Activated naive CD8-positive, alpha-beta T cell treated with anti-CD3 and anti-CD28 coated beads, Interleukin-2, amount 10 ng/mL, durations not matched to agents 7 days and 5 days (primary cell): Measurements from ENCODE around the gene TRMT10B. TPM values are rescaled to one million over a fixed set of nuclear protein-coding genes. Genes with fewer than 3 reads are reported as not detected.
"Not testable (repeated sequence)": the region's sequence is repeated elsewhere in the genome, so short reads cannot be mapped to it uniquely, and the experiment has no call there.

Source experiments
- ATAC-seq: fragments of 150-1000 bp; cut with Tn5 transposase; one replicate; pipeline ENCODE4 v1.10.0; 2021; ENCODE audit warnings: low read depth, moderate library complexity
- POLR2A ChIA-PET: fragments of 350-600 bp; sonication (Branson Sonifier 250); formaldehyde crosslinking; loops from one replicate; lab custom pipeline; 2021; ENCODE audit warnings: antibody characterized with exemption; lab: Charles Lee
- DNase-seq: peaks from one replicate; pipeline ENCODE4 v3.0.0; 2021
- H3K27ac Mint-ChIP-seq: one replicate; pipeline ENCODE4 v1.8.0; 2022; ENCODE audit warnings: mild to moderate bottlenecking, mixed read lengths
- H3K27me3 Mint-ChIP-seq: one replicate; pipeline ENCODE4 v1.8.0; 2022; ENCODE audit warnings: mild to moderate bottlenecking, moderate library complexity, mixed read lengths
- H3K36me3 Mint-ChIP-seq: one replicate; pipeline ENCODE4 v1.8.0; 2021; ENCODE audit warnings: mild to moderate bottlenecking, mixed read lengths
- H3K4me1 Mint-ChIP-seq: one replicate; pipeline ENCODE4 v1.8.0; 2021; ENCODE audit warnings: mixed read lengths
- H3K4me3 Mint-ChIP-seq: one replicate; pipeline ENCODE4 v1.8.0; 2022; ENCODE audit warnings: mild to moderate bottlenecking, moderate library complexity, mixed read lengths
- H3K9me3 Mint-ChIP-seq: one replicate; pipeline ENCODE4 v1.8.0; 2021; ENCODE audit warnings: mixed read lengths
- total RNA-seq, 2 experiments: library from RNA; stranded (reverse); gene quantifications; one replicate each; pipeline ENCODE4 v1.2.3, GENCODE V29; 2021

Gene TRMT10B
- total RNA-seq, 2 experiments from 2014 or later = 17.4 to 21.4 TPM

DNA sequence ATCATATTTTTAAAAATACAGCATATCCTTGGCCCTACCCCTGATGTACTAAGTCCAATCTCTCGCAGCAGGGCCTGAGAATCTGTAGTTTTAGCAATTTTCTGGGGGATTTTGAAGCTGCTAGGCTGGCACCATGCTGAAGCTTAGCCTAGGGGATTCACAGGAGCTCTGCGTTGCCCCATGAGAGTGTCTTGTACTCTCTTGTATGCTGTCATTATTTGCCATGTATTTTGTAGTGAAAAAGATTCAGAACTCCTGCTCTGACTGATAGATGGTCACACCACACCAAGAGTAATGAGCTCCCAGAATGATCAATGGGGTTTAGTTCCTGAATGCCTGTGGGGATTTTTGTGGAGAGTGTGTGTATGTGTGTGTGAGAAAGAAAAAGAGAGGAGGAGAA is 20.7 kb upstream of the TRMT10B start:
- Mint-ChIP-seq H3K27ac (no peak overlapping the region), H3K4me1 (no peaks in the 10 kb centered on the region), H3K9me3 (no peaks in the 10 kb centered on the region), H3K27me3 (peaks cover 9% of the 10 kb centered on the region), H3K36me3 (no peaks in the 10 kb centered on the region), H3K4me3 (no peak overlapping the region)
- ATAC-seq (no peak), DNase-seq (no peak)
- POLR2A ChIA-PET = interaction anchor here (0.6 kb wide), 1 partner anchor 141 kb away, joined by 3 read pairs; the partner anchor contains the start of gene TOMM5

DNA sequence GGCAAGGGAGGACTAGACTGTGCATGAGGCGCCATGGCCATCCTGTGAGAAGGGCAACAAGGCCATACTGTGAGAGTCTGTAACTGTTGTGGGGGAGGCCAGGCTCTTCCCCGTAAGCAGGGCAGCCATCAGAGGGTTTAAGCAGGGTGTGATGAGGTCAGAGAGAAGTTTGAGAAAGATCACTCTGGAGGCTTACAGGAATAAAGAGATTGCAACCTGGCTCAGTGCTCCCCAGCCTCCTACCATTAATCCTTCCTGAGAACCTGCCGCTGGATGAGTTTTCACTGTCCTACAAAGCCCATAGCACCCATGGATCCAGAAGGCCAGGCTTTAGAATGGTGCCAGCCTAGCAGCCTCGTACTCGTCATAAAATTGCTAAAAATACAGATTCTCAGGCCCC is 14.4 kb upstream of the TRMT10B start:
- no peaks in the 10 kb centered on the region for H3K9me3 Mint-ChIP-seq
- H3K36me3 Mint-ChIP-seq = no peaks in the 10 kb centered on the region
- H3K4me1 Mint-ChIP-seq = no peaks in the 10 kb centered on the region
- DNase-seq (no peak), ATAC-seq (no peak)
- POLR2A ChIA-PET = no interaction called here
- H3K4me3 Mint-ChIP-seq = no peak overlapping the region
- no peak overlapping the region for H3K27ac Mint-ChIP-seq
- H3K27me3 Mint-ChIP-seq = no peaks in the 10 kb centered on the region

DNA sequence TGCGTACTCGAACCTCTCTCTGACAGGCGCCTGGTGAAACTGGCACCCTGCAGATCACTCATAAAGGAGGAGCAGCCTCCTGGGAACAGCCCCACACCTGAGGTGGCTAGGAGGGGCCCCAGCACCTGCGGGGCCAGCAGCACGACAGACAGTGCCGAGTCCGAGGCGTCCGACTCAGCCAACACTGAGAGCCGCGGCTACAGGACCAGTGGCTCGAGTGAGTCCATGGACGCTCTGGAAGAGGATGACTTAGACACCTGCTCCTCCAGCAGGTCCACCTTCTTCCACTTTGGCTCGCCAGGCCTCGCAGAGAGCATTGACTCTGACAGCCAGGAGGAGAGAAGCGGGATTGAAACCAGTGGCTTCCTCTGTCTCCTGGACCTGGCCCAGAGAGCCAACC is 13.5 kb upstream of the TRMT10B start:
- H3K9me3 Mint-ChIP-seq = no peaks in the 10 kb centered on the region
- ATAC-seq = no peak
- no peak overlapping the region for H3K27ac Mint-ChIP-seq
- DNase-seq = no peak
- POLR2A ChIA-PET = no interaction called here
- H3K36me3 Mint-ChIP-seq = no peaks in the 10 kb centered on the region
- no peak overlapping the region for H3K4me3 Mint-ChIP-seq
- H3K27me3 Mint-ChIP-seq = no peaks in the 10 kb centered on the region
- H3K4me1 Mint-ChIP-seq = no peaks in the 10 kb centered on the region

DNA sequence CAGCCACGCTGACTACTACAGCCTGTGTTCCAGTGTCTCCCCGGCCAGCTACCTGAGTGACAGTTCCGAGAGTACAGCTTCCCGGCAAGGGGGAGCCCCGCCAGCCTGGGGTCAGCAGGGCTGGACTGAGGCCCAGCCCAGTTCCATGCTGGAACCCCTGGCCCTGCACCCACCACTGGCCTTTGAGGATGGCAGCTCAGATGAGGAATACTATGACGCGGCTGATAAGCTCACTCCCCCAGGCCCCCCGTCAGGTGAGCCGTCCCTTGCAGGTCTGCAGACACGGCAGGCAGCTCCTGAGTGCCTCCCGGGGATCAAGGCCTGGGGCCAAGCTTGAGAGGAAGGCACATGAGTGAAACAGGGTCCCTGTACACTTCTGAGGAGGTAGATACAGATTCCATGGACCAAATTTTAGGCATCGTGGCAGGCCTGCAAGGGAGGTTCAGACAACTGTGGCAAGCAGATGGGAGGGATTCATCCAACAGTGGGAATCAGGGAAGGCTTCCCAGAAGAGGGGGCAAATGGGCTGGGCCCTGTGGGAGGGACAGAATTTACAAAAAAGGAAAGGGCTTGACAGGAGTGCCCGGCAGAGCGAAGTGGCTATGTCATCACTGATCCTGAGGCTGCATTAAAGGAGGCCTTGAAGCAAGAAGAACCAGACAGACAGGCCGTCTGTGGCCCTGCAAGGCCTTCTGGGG is 12.8 kb upstream of the TRMT10B start:
- Mint-ChIP-seq H3K4me1 (no peaks in the 10 kb centered on the region), H3K4me3 (no peak overlapping the region), H3K36me3 (no peaks in the 10 kb centered on the region), H3K27ac (no peak overlapping the region), H3K27me3 (no peaks in the 10 kb centered on the region), H3K9me3 (no peaks in the 10 kb centered on the region)
- POLR2A ChIA-PET = no interaction called here
- no peak for DNase-seq
- no peak for ATAC-seq

DNA sequence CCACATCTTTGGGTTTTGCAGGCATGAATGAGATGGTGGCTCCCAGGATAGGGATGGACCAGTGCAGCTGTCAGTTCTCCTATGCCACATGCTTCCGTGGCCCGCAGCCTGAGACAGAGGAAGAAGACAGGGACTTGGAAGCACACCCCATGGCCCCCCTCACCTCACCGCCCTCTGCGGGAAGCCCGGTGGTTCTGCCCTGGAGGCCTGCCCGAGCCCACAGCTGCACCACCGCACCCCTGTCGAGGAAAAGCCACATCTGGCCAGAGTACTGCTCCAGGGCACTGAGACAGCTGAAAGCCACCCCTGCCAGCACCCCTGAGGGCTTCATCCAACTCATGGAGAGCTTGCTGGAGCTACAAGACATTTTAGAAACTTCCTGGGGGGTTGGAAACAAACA is 7.6 kb upstream of the TRMT10B start:
- ATAC-seq = no peak
- POLR2A ChIA-PET = no interaction called here
- Mint-ChIP-seq H3K9me3 (no peaks in the 10 kb centered on the region), H3K4me3 (no peak overlapping the region), H3K27me3 (no peaks in the 10 kb centered on the region), H3K4me1 (no peaks in the 10 kb centered on the region), H3K36me3 (no peaks in the 10 kb centered on the region), H3K27ac (no peak overlapping the region)
- DNase-seq = no peak

DNA sequence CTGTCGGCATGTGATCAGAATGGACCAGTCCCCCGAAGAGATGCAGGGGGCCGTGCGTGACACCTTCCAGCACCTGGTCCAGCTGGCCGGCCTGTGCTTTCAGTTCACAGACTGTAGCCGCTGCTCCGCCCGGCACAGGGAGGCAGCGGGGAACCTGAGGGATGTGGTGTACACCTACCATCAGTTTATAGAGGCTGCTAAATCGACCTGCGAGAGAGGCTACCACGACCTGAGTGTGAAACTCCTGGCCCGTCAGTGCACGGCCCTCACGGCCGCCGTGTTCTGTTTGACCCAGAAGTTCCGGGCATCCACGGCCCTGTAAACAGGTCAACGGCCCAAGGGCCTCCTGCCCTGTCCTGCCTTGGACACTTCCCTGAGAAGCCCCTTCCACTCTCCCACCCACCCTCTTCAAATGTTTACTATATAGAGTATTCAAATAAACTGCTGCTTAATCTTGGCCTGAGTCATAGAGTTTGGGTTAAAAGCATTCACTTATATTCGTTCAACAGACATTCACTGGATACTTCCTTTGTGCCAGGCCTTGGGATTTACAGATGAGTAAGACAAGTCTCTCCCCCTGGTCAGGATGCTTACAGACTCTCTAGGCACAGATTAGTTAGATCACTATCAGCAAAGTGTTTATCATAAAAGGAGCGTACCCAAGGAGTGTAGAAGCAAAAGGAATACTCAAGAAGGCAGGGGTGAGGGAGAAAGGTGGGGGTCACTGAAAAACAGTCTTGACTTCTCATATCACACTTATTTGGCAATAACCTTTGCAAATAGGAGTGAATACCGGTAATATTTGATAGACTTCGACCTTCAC is 6.9 kb upstream of the TRMT10B start:
- Mint-ChIP-seq H3K9me3 (no peaks in the 10 kb centered on the region), H3K27me3 (no peaks in the 10 kb centered on the region), H3K36me3 (no peaks in the 10 kb centered on the region), H3K4me3 (no peak overlapping the region), H3K27ac (no peak overlapping the region), H3K4me1 (no peaks in the 10 kb centered on the region)
- DNase-seq = no peak
- no peak for ATAC-seq
- POLR2A ChIA-PET = no interaction called here

DNA sequence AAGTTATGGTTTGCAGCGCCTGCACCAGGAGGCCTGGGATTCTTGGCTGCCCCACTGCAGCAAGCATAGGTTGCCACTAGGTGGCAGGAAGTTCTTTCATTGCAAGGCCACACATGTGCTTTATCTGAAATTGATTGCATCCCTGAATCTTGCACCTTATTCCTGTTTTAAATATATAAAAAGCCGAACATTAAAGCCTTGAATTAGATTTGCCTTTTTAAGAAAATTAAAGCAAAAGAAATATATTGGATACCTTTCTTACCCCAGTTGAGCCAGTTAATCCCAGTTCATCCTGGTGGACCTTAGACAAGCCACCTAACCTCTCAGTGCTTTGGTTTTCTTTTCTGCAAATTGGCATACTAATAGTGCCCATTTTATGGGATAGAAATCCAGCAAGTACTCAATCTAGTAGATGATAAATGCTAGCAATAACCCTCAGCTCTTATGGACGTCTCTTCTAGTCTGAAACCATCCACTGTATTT is 6.3 kb upstream of the TRMT10B start:
- Mint-ChIP-seq H3K27ac (no peak overlapping the region), H3K27me3 (no peaks in the 10 kb centered on the region), H3K36me3 (no peaks in the 10 kb centered on the region), H3K4me1 (no peaks in the 10 kb centered on the region), H3K9me3 (no peaks in the 10 kb centered on the region), H3K4me3 (no peak overlapping the region)
- DNase-seq (peak; percentile 56), ATAC-seq (peak; percentile 88)
- POLR2A ChIA-PET = no interaction called here

DNA sequence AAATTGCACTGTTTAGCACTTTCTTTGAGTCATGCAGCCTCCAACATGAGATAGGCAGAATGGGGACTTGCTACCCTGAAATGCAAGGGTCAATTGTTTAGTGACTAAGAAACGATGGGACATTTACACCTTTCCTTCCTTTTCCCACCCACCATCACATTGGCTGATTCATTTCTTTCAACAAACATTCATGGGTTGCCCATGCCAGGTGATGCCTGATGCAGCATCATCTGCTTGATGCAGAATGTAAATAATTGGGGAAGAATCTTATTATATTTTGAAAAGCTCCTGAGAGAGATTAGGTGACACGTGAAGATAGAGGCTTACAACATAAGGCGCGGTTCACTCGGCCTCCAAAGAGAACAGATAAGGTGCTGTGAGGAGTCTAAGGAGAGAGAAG is 4.5 kb upstream of the TRMT10B start:
- H3K36me3 Mint-ChIP-seq = no peaks in the 10 kb centered on the region

DNA sequence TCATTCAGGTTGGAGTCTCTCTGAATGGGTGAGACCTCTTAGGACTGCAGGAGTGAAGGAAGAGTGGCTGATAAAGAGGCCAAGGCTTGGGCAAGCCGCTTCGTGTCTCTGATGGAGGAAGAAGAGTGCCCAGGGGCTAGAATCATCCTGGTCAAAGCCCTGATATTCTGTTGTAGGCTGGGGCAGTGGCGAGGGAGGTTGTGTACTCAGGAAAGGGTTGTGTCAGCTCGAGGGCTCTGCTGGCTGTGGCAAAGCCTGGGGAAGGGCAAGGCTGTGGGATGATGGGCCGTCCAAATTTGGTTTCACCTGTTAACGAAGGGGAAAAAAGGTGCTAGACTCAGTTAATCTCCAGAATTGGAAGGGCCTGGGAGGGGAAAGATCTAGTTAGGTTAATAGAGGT is 2.4 kb upstream of the TRMT10B start:
- Mint-ChIP-seq H3K4me3 (no peak overlapping the region), H3K27ac (no peak overlapping the region), H3K4me1 (peaks cover 18% of the 10 kb centered on the region), H3K9me3 (no peaks in the 10 kb centered on the region), H3K27me3 (no peaks in the 10 kb centered on the region), H3K36me3 (peaks cover 4% of the 10 kb centered on the region)
- ATAC-seq = no peak
- POLR2A ChIA-PET = no interaction called here
- DNase-seq = no peak

More for the DNA sequence above, 4.5 kb upstream of the TRMT10B start:
- ATAC-seq (no peak), DNase-seq (no peak)
- POLR2A ChIA-PET = no interaction called here
- H3K4me3 Mint-ChIP-seq = no peak overlapping the region
- peaks cover 6% of the 10 kb centered on the region for H3K4me1 Mint-ChIP-seq
- H3K27ac Mint-ChIP-seq = no peak overlapping the region
- H3K9me3 Mint-ChIP-seq = no peaks in the 10 kb centered on the region
- H3K27me3 Mint-ChIP-seq = no peaks in the 10 kb centered on the region

DNA sequence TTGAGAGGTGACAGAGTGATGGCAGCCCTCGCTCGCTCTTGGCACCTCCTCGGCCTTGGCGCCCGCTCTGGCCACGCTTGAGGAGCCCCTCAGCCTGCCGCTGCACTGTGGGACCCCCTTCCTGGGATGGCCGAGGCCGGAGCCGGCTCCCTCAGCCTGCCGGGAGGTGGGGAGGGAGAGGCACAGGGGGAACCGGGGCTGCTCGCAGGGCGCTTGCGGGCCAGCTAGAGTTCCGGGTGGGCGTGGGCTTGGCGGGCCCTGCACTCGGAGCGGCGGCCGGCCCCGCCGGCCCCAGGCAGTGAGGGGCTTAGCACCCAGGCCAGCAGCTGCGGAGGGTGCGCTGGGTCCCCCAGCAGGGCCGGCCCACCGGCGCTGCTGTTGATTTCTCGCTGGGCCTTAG is 1.9 kb upstream of the TRMT10B start:
- H3K4me1 Mint-ChIP-seq = peaks cover 18% of the 10 kb centered on the region
- not testable (repeated sequence) for DNase-seq, H3K27ac Mint-ChIP-seq, ATAC-seq, H3K36me3 Mint-ChIP-seq, H3K4me3 Mint-ChIP-seq, H3K9me3 Mint-ChIP-seq, H3K27me3 Mint-ChIP-seq
- POLR2A ChIA-PET = interaction anchor here (1.0 kb wide), 1 partner anchor 33 kb away, joined by 3 read pairs; no protein-coding TSS in a partner anchor

DNA sequence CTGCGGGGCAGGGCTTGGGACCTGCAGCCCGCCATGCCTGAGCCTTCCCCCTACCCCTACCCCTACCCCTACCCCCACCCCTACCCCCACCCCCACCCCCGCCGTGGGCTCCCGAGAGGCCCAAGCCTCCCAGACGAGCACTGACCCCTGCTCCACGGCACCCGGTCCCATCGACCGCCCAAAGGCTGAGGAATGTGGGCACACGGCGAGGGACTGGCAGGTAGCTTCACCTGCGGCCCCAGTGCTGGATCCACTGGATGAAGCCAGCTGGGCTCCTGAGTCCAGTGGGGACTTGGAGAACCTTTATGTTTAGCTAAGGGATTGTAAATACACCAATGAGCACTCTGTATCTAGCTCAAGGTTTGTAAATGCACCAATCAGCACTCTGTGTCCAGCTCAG is 1.5 kb upstream of the TRMT10B start:
- peaks cover 18% of the 10 kb centered on the region for H3K4me1 Mint-ChIP-seq
- not testable (repeated sequence) for H3K4me3 Mint-ChIP-seq, H3K27ac Mint-ChIP-seq, H3K27me3 Mint-ChIP-seq, H3K9me3 Mint-ChIP-seq, H3K36me3 Mint-ChIP-seq, ATAC-seq, DNase-seq
- POLR2A ChIA-PET = interaction anchor here (1.0 to 1.2 kb wide), 3 partner anchors 32 to 267 kb away, joined by 3 read pairs; partner anchors contain the start of genes DCAF10 and POLR1E

DNA sequence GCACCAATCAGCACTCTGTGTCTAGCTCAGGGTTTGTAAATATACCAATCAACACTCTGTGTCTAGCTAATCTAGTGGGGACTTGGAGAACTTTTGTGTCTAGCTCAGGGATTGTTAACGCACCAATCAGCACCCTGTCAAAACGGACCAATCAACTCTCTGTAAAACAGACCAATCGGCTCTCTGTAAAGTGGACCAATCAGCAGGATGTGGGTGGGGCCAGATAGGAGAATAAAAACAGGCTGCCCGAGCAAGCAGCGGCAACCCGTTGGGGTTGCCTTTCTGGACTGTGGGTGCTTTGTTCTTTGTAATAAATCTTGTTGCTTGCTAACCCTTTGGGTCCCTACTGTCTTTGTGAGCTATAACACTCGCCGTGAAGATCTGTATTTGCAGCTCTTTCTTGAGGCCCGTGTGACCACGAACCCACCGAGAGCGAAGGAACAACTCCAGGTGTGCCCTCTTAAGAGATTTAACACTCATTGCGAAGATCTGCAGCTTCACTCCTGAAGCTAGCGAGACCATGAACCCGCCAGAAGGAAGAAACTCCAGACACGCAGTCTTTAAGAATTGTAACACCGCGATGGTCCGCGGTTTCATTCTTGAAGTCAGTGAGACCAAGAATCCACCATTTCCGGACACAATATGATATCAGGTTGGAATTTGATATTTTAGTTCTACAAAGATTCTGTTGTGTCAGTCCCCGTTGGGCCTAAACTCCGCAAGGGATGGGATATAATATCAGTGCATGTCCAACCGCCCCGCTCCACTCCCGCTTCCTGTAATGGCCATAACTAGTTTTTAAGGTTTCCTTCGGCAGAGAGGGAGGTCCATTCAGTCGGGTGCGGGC is 740 bp upstream of the TRMT10B start:
- H3K9me3 Mint-ChIP-seq = no peaks in the 10 kb centered on the region
- peak overlapping the region; percentile 84 for H3K27ac Mint-ChIP-seq
- ATAC-seq (no peak), DNase-seq (no peak)
- peaks cover 4% of the 10 kb centered on the region for H3K36me3 Mint-ChIP-seq
- H3K27me3 Mint-ChIP-seq = no peaks in the 10 kb centered on the region
- POLR2A ChIA-PET = interaction anchor here (0.6 to 1.2 kb wide), 5 partner anchors 32 to 267 kb away, joined by 3 to 4 read pairs (median 3); partner anchors contain the start of genes DCAF10, EXOSC3 and POLR1E
- peak overlapping the region; percentile 89 for H3K4me3 Mint-ChIP-seq
- H3K4me1 Mint-ChIP-seq = peaks cover 18% of the 10 kb centered on the region

DNA sequence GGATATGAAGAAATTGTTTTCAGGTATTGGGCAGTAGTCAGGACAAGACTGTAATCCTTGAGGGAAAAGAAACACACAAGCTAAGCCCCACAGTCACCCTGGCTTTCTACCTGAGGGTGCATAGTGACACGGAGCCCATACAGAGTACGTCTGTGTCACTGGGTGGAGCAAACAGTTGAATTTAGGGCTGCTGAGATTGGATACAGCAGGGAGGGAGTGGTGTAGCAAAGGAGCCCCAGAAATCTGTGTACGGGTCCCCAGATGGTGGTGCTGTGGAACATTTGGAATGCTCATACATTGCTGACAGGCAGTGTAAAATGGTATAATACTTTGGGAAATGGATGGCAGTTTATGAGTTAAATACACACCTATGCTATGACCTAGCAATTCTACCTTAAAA is 5.1 kb downstream of the TRMT10B start:
- H3K9me3 Mint-ChIP-seq = no peaks in the 10 kb centered on the region
- no peaks in the 10 kb centered on the region for H3K27me3 Mint-ChIP-seq
- peaks cover 8% of the 10 kb centered on the region for H3K36me3 Mint-ChIP-seq
- DNase-seq = no peak
- H3K27ac Mint-ChIP-seq = no peak overlapping the region
- no peak for ATAC-seq
- H3K4me3 Mint-ChIP-seq = no peak overlapping the region
- peaks cover 18% of the 10 kb centered on the region for H3K4me1 Mint-ChIP-seq
- POLR2A ChIA-PET = no interaction called here
